HG03469 (cell line): ENCODE measurements around the gene RFESD.

Experiments used
- ATAC-seq: cut with Tn5 transposase; IDR thresholded peaks from one replicate; pipeline ENCODE4 v1.9.1; 2021; ENCODE audit warnings: mild to moderate bottlenecking, moderate library complexity, moderate number of reproducible peaks; ENCODE audit not compliant: unreplicated experiment

The RFESD gene

GRCh38 chr5:95660060-95660459 is 13.5 kb downstream of the RFESD start:
- no peak for ATAC-seq

DNA sequence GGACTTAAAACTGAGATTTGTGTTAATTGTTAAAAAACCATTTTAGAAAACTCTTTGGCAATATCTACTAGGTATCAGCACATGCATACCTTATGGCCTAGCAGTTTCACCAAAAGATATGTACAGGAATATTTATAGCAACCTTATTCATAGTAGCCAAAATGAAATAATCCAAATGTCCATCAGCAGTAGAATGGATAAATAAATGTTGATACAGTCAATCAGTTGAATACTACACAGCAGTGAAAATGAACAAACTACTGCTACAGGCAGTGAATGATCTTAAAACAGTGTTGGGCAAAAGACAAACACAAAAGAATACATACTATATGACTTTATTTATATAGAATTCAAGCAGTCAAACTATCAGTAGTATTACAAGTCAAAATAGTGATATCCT is 16.4 kb downstream of the RFESD start:
- ATAC-seq, result no peak

DNA sequence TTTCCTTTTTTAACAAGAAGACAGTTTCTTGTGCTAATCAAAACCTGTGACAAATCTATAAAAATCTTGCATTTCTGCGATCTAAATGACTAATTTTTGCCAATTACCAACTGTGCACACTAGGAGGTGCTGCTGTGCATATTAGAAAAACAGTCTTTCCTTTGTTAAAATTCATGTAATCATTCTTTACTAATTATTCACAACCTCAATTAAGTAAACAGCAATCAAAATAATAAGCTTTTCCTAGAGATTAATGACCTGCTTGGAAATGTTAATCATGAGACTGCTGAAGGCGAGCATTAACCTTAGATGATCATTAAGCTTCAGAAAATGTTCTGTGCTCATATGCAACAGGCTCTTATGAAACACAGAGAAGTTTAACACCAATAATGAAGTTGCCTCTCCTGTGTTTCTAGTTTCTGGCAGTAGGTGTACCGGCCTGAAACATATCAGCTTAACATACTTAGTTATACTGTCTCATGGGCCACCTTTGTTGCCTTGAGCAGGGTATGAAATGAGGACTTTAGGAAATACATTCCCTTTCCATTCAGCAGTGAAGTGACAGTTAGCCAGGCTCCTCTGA is 17.7 kb downstream of the RFESD start:
- no peak for ATAC-seq

- no peak for ATAC-seq
Observed at GRCh38 chr5:95667061-95667618, 20.6 kb downstream of the RFESD start.

GRCh38 chr5:95667678-95668077 is 21.1 kb downstream of the RFESD start:
- ATAC-seq, result no peak

GRCh38 chr5:95668216-95668615 is 21.6 kb downstream of the RFESD start:
- ATAC-seq, result no peak

DNA sequence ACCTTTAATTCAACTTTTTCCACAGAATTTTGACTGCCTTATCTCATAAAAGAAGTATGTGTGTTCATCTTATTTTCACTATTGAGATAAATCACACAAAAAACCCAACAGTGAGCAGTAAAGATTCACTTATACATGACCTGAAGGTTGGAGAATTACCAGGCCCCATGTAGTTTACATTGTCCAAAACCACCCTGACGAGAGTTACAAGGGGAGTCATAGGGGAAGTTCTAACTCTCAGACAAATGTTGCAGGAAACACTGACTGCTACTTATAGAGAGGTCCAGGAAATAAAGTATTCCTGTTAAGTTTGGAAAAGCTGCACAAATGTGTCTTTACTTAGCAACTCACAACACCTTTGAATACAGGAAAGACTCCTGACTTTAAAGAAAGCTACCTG is 22.2 kb downstream of the RFESD start:
- ATAC-seq, result no peak

DNA sequence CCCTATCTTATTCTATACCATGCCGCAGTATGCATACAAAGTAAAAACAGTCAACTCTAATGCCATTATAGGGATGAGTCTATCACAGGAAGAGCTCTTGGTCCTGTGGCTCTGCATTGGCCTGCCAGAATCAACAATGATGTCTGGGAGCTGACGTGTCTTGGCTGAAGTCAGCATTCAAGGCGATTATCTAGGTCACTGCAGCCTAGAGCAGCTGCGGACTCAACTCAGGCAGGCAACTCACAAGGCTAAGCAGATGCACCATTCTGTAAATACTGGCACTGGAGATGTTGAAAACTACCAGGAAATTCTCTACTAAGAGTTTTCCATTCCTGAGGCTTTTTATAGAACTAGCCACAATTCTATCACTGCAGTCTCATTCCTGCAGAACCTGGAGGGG is 23.0 kb downstream of the RFESD start:
- no peak for ATAC-seq

- ATAC-seq, result no peak
Observed at GRCh38 chr5:95669985-95670384, 23.4 kb downstream of the RFESD start.

GRCh38 chr5:95670568-95670967 is 24.0 kb downstream of the RFESD start:
- no peak for ATAC-seq

DNA sequence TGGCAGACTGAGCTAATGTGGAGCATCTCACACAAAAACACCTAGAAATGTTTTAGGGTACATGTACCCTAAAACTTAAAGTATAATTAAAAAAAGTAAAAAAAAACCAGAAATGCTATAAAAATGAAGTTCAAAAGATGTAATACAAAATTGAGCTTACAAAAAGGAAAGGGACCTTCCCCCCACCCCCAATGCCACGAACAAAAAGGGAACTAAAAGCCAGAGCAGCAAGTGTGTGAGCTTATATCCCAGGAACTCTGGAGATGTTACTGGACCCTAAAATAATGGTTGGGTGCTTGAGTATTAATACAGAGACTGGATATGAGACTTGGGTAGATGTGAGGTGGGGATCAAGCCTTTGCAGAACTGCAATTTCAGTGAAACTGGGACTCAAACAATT is 25.2 kb downstream of the RFESD start:
- ATAC-seq, result no peak

DNA sequence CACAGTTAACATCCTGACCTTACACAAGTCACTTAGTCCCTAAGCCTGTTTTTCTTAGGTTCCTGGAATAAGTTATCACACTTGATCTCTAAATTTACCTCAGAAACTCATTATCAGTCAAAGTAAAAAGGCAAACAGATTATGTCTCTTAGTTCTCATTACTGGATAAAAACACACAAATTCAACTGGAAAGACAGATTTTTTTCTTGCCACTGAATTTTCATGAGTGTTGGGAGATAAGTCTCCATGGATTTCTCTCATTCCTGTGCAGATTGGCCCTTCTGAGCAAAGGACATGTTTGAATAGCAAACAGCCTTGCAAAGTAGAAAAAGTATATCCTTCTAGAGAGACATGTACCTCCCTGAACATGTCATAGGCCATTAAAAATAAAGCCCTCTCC is 26.1 kb downstream of the RFESD start:
- no peak for ATAC-seq

DNA sequence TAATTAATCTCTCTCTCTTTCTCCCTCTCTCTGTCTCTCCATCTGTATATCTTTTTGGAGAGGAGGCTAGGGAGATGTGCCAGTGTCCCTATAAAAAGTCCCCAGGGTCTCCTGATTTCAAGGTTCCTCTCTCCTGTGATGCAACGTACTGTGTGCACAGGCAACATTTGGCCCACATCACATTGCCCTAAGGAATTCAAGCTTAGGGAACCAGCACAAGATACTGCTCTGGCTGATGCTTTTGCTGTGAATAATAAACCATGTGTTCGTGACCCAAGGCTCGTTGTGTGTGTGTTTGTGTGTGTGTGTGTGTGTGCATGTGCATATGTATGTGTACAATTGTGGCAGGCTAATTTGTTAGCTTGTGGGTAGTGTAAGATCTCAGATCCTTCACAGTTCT is 26.5 kb downstream of the RFESD start:
- ATAC-seq, result no peak

DNA sequence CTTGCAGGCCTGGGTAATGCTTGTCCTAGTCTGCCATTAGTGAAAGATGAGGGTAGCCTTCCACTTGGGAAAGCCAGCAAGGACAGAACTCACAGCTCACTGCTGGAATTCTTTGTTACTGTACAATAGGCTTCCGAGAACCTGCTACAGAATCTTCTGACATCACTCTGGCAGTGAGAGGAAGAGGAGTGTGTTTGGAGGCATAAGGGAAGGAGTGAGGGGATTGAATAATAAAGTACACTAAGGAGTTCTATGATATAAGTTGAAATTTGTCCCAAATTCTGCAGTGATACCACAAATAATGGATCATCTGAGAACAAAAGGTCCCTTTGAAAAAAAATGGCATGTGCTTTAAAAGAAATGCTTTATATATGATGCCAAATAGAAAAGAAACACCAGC is 36.3 kb downstream of the RFESD start, which contains the start of gene SPATA9:
SPATA9 (minus strand) TSS at position 101 of the 400 bp plus-strand sequence. CDS start 137 bp downstream, outside the sequence.
- ATAC-seq, result no peak

DNA sequence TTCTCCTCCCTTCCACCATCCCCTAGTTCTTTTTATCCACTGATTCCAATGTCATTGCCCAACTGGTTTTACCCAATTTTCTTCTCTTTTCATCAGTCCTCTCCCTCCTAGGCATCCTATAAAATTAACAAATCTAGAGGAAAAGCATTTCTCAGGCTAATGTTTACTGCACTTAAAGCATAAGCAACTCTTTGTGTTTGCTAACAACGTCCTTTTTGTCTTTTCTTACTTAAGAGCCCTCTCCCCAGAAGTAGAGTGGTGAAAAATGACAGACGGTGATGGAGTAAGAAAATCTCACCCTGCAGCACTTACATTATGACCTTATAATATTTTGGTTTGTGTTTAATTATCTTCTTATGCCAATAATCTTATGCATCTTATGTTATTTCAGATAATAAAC is 37.8 kb downstream of the RFESD start:
- ATAC-seq, result no peak

DNA sequence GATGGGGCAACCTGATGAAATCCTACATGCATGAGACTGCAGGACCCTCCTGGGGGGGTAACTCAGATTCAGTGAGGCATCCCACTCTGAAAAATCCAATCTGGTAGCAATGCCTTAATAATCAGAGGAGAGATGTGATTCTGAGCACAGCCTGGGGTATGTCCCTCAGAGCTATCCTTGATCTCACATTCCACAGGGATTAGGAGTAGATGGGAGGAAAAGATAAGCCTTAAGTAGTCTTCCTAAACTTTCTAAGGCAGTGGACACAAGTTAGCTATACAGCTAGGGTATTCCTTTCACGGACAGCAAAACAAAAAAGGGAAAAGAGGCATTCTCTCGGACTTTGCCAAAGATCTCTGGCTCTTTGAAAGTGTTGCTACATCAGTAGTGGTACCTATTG is 40.1 kb downstream of the RFESD start:
- no peak for ATAC-seq

GRCh38 chr5:95689680-95690079 is 43.1 kb downstream of the RFESD start:
- no peak for ATAC-seq

GRCh38 chr5:95690333-95690732 is 43.8 kb downstream of the RFESD start:
- ATAC-seq, result no peak

DNA sequence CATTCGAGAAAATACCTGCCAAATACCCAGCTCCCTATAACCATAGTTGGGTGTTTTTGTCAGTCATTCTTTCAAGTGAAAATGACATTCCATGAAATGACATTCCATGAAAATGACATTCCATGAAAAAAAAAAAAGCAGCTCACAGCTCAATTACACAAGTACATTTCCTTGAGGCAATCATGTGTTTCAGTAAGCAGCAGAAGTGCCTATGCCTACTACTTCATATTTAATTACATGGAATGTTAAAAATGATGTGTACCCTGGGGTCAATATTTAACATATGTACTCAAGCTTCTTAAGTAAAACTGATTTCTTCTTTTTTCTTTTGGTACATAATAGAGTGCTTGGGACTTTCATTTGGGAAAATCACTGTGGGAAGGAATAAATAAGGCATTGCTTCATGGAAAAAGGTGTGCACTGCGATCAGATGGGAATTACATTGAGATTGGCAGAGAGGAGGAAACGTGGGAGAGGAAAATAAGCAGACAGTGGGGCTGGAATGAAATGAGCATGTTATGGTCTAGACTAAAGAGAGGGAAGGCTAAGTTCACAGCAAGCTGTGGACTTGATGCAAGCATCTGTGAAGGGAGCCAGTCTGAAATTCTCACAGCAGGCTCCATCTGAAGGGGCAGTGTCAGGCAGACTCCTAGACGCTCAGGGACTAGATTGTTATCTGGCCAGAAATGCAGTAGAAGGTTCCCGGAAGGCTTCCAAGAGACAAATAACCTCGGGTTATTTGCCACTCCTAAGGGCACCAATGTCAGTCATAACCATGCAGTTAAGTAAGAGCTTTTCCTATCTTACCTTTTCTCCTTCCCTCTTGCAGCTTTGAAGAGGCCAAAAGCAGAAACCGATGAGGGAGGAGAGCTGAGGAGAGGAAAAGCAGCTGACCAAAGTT is 51.5 kb downstream of the RFESD start:
- no peak for ATAC-seq

GRCh38 chr5:95699337-95699736 is 52.8 kb downstream of the RFESD start:
- ATAC-seq, result no peak

DNA sequence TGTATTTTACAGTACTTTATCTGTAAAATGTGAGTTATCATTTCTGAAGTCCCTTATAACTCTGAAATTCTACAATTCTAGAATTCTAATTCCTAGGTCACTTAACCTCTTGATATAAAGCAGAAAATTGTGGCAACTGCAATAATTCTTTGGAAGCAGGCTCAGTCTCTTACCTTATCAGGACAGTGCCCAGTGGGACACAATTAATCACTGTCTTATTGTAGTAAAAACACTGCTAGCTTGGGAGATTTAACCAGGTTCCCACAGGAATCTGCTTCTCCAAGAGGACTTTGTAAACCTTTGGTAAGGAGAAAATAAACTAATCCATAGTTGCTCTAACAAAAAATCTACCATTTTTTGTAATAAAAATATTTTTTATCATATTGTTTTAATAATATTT is 54.5 kb downstream of the RFESD start:
- no peak for ATAC-seq

DNA sequence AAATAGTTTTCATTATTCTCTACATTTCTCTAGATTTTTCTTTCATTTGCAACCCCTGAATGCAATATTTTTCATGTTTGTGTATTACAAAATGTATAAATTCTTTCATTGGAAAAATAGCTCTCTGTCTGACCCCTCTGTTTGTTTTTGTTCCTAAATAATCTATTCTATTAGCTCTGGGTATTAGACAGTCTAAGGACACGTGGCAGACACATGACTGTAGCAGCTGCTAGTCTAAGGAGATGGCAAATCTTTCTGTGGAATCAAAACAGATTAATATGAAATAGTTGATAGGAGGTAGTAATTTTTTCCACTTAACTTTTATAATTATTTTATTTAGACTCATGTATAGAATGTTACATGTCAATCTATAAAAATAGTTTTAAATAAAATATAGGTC is 57.6 kb downstream of the RFESD start:
- no peak for ATAC-seq
